ENCODE data around the gene PLPP3.
A peak's percentile ranks its signal among the peaks of the same experiment; 100 is the strongest.

PLPP3 gene

GRCh38 chr1:56548571-56548970 is 30.8 kb downstream of the PLPP3 start:
- peak in 1 of 2 donors; percentile 23 for DNase-seq
- Histone ChIP-seq H3K4ac (ENCODE audit: low read depth, low read length) (peak overlapping the region; percentile 90), H2AK5ac (ENCODE audit: low read length) (no peak overlapping the region), H2BK12ac (ENCODE audit: low read length) (no peak overlapping the region), H3K14ac (ENCODE audit: low read length) (no peak overlapping the region), H3K79me2 (ENCODE audit: control insufficient read depth, insufficient read depth, low read length, poor library complexity) (peaks cover 39% of the 10 kb centered on the region), H3K4me3 (ENCODE audit: low read depth, low read length) (no peak overlapping the region), H3K79me1 (ENCODE audit: low read length) (no peaks in the 10 kb centered on the region), H2AFZ (ENCODE audit: insufficient read depth, low read length, poor library complexity) (no peak overlapping the region), H3K4me2 (ENCODE audit: low read length) (no peak overlapping the region), H4K8ac (ENCODE audit: low read depth, low read length) (no peak overlapping the region), H3K27me3 (ENCODE audit: insufficient read depth, low read length) (no peaks in the 10 kb centered on the region), H3K9me3 (ENCODE audit: insufficient read depth, low read depth, low read length) (no peaks in the 10 kb centered on the region), H3K18ac (ENCODE audit: low read length) (no peak overlapping the region), H3K9ac (ENCODE audit: low read length) (no peak overlapping the region), H4K12ac (ENCODE audit: low read depth, low read length) (no peak overlapping the region), H2BK120ac (ENCODE audit: insufficient read depth, low read length, poor library complexity) (no peak overlapping the region), H3K4me1 (ENCODE audit: control insufficient read depth in 1 of 2, insufficient read depth in 2 of 2, low read length in 2 of 2) (peaks cover 11 to 39% of the 10 kb centered on the region in 2 experiments), H3K36me3 (ENCODE audit: control insufficient read depth in 1 of 2, insufficient read depth in 2 of 2, low read length in 2 of 2) (peaks cover 13 to 28% of the 10 kb centered on the region in 2 experiments), H3K27ac (ENCODE audit: low read depth, low read length) (peak overlapping the region; percentile 15), H2BK5ac (ENCODE audit: low read depth, low read length, poor library complexity) (no peak overlapping the region), H3K23ac (ENCODE audit: low read length) (peak overlapping the region; percentile 17), H4K91ac (ENCODE audit: low read depth, low read length) (no peak overlapping the region)

GRCh38 chr1:56547977-56548376 is 31.4 kb downstream of the PLPP3 start:
- peaks cover 10 to 24% of the 10 kb centered on the region in 2 experiments for H3K36me3 ChIP-seq (ENCODE audit: control insufficient read depth in 1 of 2, insufficient read depth in 2 of 2, low read length in 2 of 2)
- H2BK12ac ChIP-seq (ENCODE audit: low read length): no peak overlapping the region
- H3K4me1 ChIP-seq (ENCODE audit: control insufficient read depth in 1 of 2, insufficient read depth in 2 of 2, low read length in 2 of 2): peaks cover 9 to 35% of the 10 kb centered on the region in 2 experiments
- no peaks in the 10 kb centered on the region for H3K27me3 ChIP-seq (ENCODE audit: insufficient read depth, low read length)
- H3K9me3 ChIP-seq (ENCODE audit: insufficient read depth, low read depth, low read length): no peaks in the 10 kb centered on the region
- no peak overlapping the region for H3K4me2 ChIP-seq (ENCODE audit: low read length)
- H3K9ac ChIP-seq (ENCODE audit: low read length): no peak overlapping the region
- no peak overlapping the region for H4K91ac ChIP-seq (ENCODE audit: low read depth, low read length)
- H3K23ac ChIP-seq (ENCODE audit: low read length): no peak overlapping the region
- no peak overlapping the region for H4K8ac ChIP-seq (ENCODE audit: low read depth, low read length)
- no peak overlapping the region for H2BK120ac ChIP-seq (ENCODE audit: insufficient read depth, low read length, poor library complexity)
- DNase-seq: peak; percentile 44 to 76
- H4K12ac ChIP-seq (ENCODE audit: low read depth, low read length): no peak overlapping the region
- peak overlapping the region; percentile 90 for H3K4ac ChIP-seq (ENCODE audit: low read depth, low read length)
- no peak overlapping the region for H3K4me3 ChIP-seq (ENCODE audit: low read depth, low read length)
- H3K79me1 ChIP-seq (ENCODE audit: low read length): no peaks in the 10 kb centered on the region
- H2AK5ac ChIP-seq (ENCODE audit: low read length): no peak overlapping the region
- H3K27ac ChIP-seq (ENCODE audit: low read depth, low read length): no peak overlapping the region
- H3K79me2 ChIP-seq (ENCODE audit: control insufficient read depth, insufficient read depth, low read length, poor library complexity): peaks cover 35% of the 10 kb centered on the region
- H3K14ac ChIP-seq (ENCODE audit: low read length): no peak overlapping the region
- H2BK5ac ChIP-seq (ENCODE audit: low read depth, low read length, poor library complexity): no peak overlapping the region
- no peak overlapping the region for H3K18ac ChIP-seq (ENCODE audit: low read length)
- no CpG with 5 or more reads among the region's 2 CpGs for WGBS (ENCODE audit: extremely low coverage, insufficient coverage, insufficient read length)
- no peak overlapping the region for H2AFZ ChIP-seq (ENCODE audit: insufficient read depth, low read length, poor library complexity)

- H3K27me3 ChIP-seq (ENCODE audit: insufficient read depth, low read length): no peaks in the 10 kb centered on the region
- WGBS (ENCODE audit: extremely low coverage, insufficient coverage, insufficient read length): no CpG with 5 or more reads among the region's 1 CpG
- peak overlapping the region; percentile 90 for H3K4ac ChIP-seq (ENCODE audit: low read depth, low read length)
- H3K79me1 ChIP-seq (ENCODE audit: low read length): no peaks in the 10 kb centered on the region
- no peak overlapping the region for H4K91ac ChIP-seq (ENCODE audit: low read depth, low read length)
- no peak overlapping the region for H2AK5ac ChIP-seq (ENCODE audit: low read length)
- no peak overlapping the region for H2BK12ac ChIP-seq (ENCODE audit: low read length)
- H3K4me1 ChIP-seq (ENCODE audit: control insufficient read depth in 1 of 2, insufficient read depth in 2 of 2, low read length in 2 of 2): peaks cover 9 to 35% of the 10 kb centered on the region in 2 experiments
- H3K36me3 ChIP-seq (ENCODE audit: control insufficient read depth in 1 of 2, insufficient read depth in 2 of 2, low read length in 2 of 2): peaks cover 12 to 23% of the 10 kb centered on the region in 2 experiments
- no peak overlapping the region for H3K14ac ChIP-seq (ENCODE audit: low read length)
- H3K9me3 ChIP-seq (ENCODE audit: insufficient read depth, low read depth, low read length): no peaks in the 10 kb centered on the region
- H2AFZ ChIP-seq (ENCODE audit: insufficient read depth, low read length, poor library complexity): no peak overlapping the region
- no peak overlapping the region for H3K9ac ChIP-seq (ENCODE audit: low read length)
- H3K79me2 ChIP-seq (ENCODE audit: control insufficient read depth, insufficient read depth, low read length, poor library complexity): peaks cover 35% of the 10 kb centered on the region
- no peak for DNase-seq
- H4K12ac ChIP-seq (ENCODE audit: low read depth, low read length): no peak overlapping the region
- no peak overlapping the region for H3K4me2 ChIP-seq (ENCODE audit: low read length)
- no peak overlapping the region for H2BK5ac ChIP-seq (ENCODE audit: low read depth, low read length, poor library complexity)
- no peak overlapping the region for H3K18ac ChIP-seq (ENCODE audit: low read length)
- no peak overlapping the region for H3K23ac ChIP-seq (ENCODE audit: low read length)
- H3K27ac ChIP-seq (ENCODE audit: low read depth, low read length): no peak overlapping the region
- H3K4me3 ChIP-seq (ENCODE audit: low read depth, low read length): no peak overlapping the region
- H2BK120ac ChIP-seq (ENCODE audit: insufficient read depth, low read length, poor library complexity): no peak overlapping the region
- H4K8ac ChIP-seq (ENCODE audit: low read depth, low read length): no peak overlapping the region
These were observed 31.9 kb downstream of the PLPP3 start for GRCh38 chr1:56547473-56547872.

DNA sequence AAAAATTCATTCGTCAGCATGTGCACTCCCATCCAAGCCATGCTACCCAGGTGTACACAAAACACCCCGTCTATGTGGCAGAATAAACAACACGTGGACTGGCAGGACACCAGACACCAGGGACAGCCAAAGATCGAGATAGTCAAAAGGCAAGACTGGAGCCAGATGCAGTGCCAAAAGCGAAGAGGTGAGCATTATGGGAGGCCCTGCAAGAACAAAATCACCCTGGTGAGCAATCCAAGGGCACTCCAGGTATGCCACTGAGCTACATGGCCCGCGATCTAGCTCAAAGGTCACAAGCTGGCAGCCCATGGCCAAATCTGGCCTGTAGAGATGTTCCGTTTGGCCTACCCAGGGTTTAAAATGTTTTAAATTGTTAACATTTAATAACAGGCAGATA is 33.7 kb downstream of the PLPP3 start:
- H3K36me3 ChIP-seq (ENCODE audit: control insufficient read depth in 1 of 2, insufficient read depth in 2 of 2, low read length in 2 of 2): peaks cover 12 to 20% of the 10 kb centered on the region in 2 experiments
- no CpG with 5 or more reads among the region's 8 CpGs for WGBS (ENCODE audit: extremely low coverage, insufficient coverage, insufficient read length)
- no peak overlapping the region for H3K18ac ChIP-seq (ENCODE audit: low read length)
- no peaks in the 10 kb centered on the region for H3K9me3 ChIP-seq (ENCODE audit: insufficient read depth, low read depth, low read length)
- H3K79me2 ChIP-seq (ENCODE audit: control insufficient read depth, insufficient read depth, low read length, poor library complexity): peaks cover 33% of the 10 kb centered on the region
- no peak overlapping the region for H2BK5ac ChIP-seq (ENCODE audit: low read depth, low read length, poor library complexity)
- no peak overlapping the region for H3K27ac ChIP-seq (ENCODE audit: low read depth, low read length)
- peaks cover 5 to 24% of the 10 kb centered on the region in 2 experiments for H3K4me1 ChIP-seq (ENCODE audit: control insufficient read depth in 1 of 2, insufficient read depth in 2 of 2, low read length in 2 of 2)
- H3K23ac ChIP-seq (ENCODE audit: low read length): no peak overlapping the region
- no peak overlapping the region for H2AK5ac ChIP-seq (ENCODE audit: low read length)
- no peak overlapping the region for H2BK120ac ChIP-seq (ENCODE audit: insufficient read depth, low read length, poor library complexity)
- no peak overlapping the region for H3K9ac ChIP-seq (ENCODE audit: low read length)
- H3K27me3 ChIP-seq (ENCODE audit: insufficient read depth, low read length): no peaks in the 10 kb centered on the region
- H3K4me3 ChIP-seq (ENCODE audit: low read depth, low read length): no peak overlapping the region
- H4K12ac ChIP-seq (ENCODE audit: low read depth, low read length): no peak overlapping the region
- H3K4me2 ChIP-seq (ENCODE audit: low read length): no peak overlapping the region
- no peak overlapping the region for H3K14ac ChIP-seq (ENCODE audit: low read length)
- DNase-seq: peak; percentile 57 to 81
- no peak overlapping the region for H2AFZ ChIP-seq (ENCODE audit: insufficient read depth, low read length, poor library complexity)
- H4K8ac ChIP-seq (ENCODE audit: low read depth, low read length): no peak overlapping the region
- H2BK12ac ChIP-seq (ENCODE audit: low read length): no peak overlapping the region
- H3K79me1 ChIP-seq (ENCODE audit: low read length): no peaks in the 10 kb centered on the region
- no peak overlapping the region for H4K91ac ChIP-seq (ENCODE audit: low read depth, low read length)
- peak overlapping the region; percentile 93 for H3K4ac ChIP-seq (ENCODE audit: low read depth, low read length)

Measured in trophoblast cell (in vitro differentiated cells and primary cell).